ENCODE data around the gene GLRX3.
"Not testable (repeated sequence)": the region's sequence is repeated elsewhere in the genome, so short reads cannot be mapped to it uniquely, and the experiment has no call there.

Gene GLRX3

GRCh38 chr10:130190737-130191115 lies 54.5 kb downstream of the GLRX3 start:
- DNase-seq, result no peak

DNA sequence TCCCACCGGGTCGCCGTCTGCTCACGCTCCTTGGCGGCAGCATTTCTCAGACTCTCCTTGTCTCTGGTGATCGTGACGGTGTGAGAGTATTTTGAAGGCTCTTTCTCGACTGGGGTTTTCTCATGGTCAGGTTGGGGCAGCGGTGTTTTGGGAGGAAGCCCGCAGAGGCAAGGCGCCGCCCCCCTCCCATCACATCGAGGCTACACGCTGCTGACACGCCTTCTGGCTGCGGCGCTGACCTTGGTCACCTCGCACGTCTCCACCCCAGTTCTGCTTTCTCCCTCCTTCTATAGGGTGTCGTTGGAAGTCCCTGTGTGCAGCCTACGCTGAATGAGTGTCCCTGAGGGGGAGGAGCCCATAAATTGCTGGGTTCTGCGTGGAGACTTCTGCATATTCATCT lies 55.2 kb downstream of the GLRX3 start:
- no peak for DNase-seq

- DNase-seq, result no peak
Measured at GRCh38 chr10:130192276-130192848, 56.2 kb downstream of the GLRX3 start.

DNA sequence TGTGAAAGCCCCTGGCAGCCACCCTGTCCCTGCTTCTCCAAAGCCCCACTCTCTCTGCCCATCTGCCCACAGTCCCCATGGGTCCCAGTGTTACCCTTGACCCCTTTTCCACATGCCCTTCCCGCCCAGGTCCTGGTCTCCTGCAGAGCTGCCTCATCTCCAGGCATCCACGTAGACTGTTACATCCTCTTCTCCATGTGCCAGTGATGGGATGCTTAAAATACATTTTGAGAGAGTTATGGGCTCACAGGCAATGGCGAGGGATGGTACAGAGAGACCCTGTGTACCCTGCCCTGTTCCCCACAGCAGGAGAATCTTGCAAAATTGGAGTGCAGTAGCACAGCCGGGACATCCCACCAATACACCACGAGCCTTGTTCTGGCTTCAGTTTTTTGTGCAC lies 56.8 kb downstream of the GLRX3 start:
- no peak for DNase-seq

- no peak for DNase-seq
Measured at GRCh38 chr10:130193493-130194193, 57.5 kb downstream of the GLRX3 start.

DNA sequence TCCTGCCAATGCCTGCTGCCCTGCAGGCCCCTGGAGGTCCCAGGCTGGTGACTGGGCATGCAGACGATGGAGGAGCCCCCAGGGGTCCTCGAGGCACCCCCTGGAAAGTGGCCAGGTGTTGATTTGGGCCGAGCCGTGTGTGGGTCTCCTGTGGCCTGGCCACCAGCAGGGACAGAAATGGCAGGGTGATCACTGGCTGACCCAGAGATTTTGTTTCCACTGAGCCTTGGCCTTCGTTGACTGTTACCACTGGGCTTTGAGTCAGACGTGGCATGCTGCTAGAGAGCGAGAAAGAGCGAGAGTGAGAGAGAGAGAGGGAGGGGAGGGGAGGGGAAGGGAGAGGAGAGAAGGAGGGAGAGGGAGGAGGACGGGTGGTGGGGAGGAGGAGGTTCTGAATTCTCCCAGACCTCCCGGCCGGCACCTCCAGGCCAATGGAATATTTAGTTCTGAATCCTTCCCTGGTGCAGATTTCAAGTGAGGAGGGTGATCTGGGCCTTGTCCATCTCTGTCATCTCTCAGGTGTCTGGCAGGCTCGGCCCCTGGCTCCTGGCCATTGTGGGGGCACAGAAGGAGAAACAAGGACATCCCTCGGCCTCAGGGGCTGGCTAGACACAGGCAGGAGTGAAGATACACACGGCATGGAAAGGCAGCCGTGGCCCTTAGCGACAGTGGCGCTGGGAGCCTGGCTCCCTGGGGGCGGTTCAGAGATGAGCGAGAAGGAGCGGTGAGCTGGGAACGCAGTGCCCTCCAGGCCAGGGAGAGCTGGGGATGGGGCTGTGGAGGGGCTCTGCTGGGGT lies 58.2 kb downstream of the GLRX3 start:
- no peak for DNase-seq

GRCh38 chr10:130194991-130195645 lies 58.9 kb downstream of the GLRX3 start:
- DNase-seq, result no peak

DNA sequence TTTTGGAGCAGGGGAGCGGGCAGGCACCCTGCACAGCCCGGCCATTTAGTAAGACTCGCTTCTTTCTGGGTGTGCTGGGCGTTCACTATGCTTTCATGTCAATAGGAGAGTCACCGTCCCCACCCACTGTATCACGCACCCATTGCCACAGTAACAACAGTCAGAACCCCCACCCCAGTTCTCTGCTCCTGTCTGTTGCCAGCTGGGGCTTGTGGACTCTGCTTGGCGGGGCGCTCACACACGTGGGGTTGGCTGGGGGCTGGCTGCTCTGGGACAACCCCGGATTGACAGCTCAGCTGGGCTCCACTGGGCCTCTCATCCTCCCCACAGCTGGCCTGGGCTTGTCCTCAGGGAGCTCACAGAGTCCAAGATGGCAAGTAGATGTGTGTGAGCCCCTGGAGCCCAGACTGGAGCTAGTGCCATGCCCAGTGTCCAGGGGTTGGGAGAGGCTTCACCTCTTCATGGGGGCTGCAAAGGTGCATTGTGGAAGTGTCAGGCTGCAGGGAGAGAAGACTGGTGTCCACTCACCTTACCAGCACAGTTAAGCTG lies 59.6 kb downstream of the GLRX3 start:
- no peak for DNase-seq

- DNase-seq, result no peak
Measured at GRCh38 chr10:130196511-130197487, 60.6 kb downstream of the GLRX3 start.

- no peak for DNase-seq
Measured at GRCh38 chr10:130198651-130199050, 62.5 kb downstream of the GLRX3 start.

GRCh38 chr10:130200179-130201042 lies 64.2 kb downstream of the GLRX3 start:
- no peak for DNase-seq

- no peak for DNase-seq
Measured at GRCh38 chr10:130201043-130201380, 64.8 kb downstream of the GLRX3 start.

GRCh38 chr10:130202150-130202549 lies 66.0 kb downstream of the GLRX3 start:
- DNase-seq, result not testable (repeated sequence)

GRCh38 chr10:130202984-130203621 lies 66.9 kb downstream of the GLRX3 start:
- no peak for DNase-seq

GRCh38 chr10:130203626-130204025 lies 67.4 kb downstream of the GLRX3 start:
- DNase-seq, result no peak

- no peak for DNase-seq
Measured at GRCh38 chr10:130206216-130206737, 70.1 kb downstream of the GLRX3 start.

GRCh38 chr10:130207205-130207604 lies 71.0 kb downstream of the GLRX3 start:
- DNase-seq, result no peak

DNA sequence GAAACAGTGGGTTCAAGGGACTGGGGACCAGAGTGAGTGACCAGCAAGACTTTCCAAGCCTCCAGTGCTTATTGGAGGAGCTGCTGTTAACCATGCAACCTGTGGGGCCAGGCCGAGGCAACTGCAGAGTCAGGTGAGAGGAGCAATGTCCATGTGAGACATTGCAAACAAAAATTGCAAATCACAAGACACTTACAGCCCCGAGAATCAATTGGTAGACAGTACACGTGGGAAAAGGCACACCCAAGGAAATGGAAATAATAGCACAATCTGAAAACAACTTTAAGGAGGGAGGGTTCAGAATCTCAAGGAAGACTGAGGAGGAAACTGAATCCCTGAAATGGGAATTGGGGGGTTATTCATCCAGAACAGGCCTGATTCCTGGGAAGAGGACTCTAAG lies 72.6 kb downstream of the GLRX3 start:
- no peak for DNase-seq

DNA sequence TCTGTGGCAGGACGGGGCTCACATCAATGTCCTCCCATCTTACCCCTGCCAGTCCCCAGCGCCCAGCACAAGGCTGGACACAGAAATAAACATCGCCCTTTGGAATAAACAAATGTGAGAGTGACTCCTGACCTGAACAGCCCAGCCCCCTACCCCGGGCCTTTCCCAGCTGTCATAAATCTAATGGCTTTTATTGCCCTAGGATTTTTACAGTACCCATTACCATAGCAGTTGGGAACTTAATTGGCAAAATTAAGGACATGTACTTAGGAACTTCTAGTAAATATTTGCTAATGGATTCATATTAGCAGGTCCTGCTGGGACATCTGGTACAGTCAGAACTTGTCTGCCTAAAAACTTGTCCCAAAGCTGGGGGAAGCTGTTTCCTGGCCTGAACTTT lies 76.6 kb downstream of the GLRX3 start:
- no peak for DNase-seq
